Measurements from ENCODE around the gene GLT8D1. TPM values are rescaled to one million over a fixed set of nuclear protein-coding genes. Genes with fewer than 3 reads are reported as not detected.

The GLT8D1 gene
- total RNA-seq, 3 donors from 2014 or later (not counting 1 experiment from before 2014, with no cell fraction given), result 31.1 to 39.4 (median 38.2) TPM

- Mint-ChIP-seq H3K4me3 (no peak overlapping the region), H3K27me3 (ENCODE audit: low read depth in 2 of 2) (no peaks in the 10 kb centered on the region), H3K9me3 (no peaks in the 10 kb centered on the region), H3K36me3 (peaks cover 47% of the 10 kb centered on the region), H3K4me1 (peaks cover 16 to 19% of the 10 kb centered on the region in 2 donors), H3K27ac (peak overlapping the region; percentile 41 to 48)
- H3K27ac ChIP-seq (ENCODE audit: low read length), result no peak overlapping the region
- no peaks in the 10 kb centered on the region for H3K9me3 ChIP-seq (ENCODE audit: control insufficient read depth, insufficient read depth, low read length)
- peaks cover 80% of the 10 kb centered on the region for H3K36me3 ChIP-seq (ENCODE audit: control insufficient read depth, insufficient read depth, low read length)
- intact Hi-C loops (cut with micrococcal nuclease), result no loop called here
- WGBS (ENCODE audit: insufficient coverage), result 98% methylated on average over 2 of the region's 2 CpGs
- DNase-seq (no peak), ATAC-seq (no peak)
- H3K4me3 ChIP-seq (ENCODE audit: low read length), result no peak overlapping the region
- TF ChIP-seq, protein P1, sequence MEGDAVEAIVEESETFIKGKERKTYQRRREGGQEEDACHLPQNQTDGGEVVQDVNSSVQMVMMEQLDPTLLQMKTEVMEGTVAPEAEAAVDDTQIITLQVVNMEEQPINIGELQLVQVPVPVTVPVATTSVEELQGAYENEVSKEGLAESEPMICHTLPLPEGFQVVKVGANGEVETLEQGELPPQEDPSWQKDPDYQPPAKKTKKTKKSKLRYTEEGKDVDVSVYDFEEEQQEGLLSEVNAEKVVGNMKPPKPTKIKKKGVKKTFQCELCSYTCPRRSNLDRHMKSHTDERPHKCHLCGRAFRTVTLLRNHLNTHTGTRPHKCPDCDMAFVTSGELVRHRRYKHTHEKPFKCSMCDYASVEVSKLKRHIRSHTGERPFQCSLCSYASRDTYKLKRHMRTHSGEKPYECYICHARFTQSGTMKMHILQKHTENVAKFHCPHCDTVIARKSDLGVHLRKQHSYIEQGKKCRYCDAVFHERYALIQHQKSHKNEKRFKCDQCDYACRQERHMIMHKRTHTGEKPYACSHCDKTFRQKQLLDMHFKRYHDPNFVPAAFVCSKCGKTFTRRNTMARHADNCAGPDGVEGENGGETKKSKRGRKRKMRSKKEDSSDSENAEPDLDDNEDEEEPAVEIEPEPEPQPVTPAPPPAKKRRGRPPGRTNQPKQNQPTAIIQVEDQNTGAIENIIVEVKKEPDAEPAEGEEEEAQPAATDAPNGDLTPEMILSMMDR (IDR thresholded peaks at IDR 0.05), result no peak
- H3K27me3 ChIP-seq (ENCODE audit: control insufficient read depth, insufficient read depth, low read length), result no peaks in the 10 kb centered on the region
- H3K4me1 ChIP-seq (ENCODE audit: control insufficient read depth, insufficient read depth, low read length), result peaks cover 7% of the 10 kb centered on the region
Measured at GRCh38 chr3:52690560-52690959, 15.0 kb downstream of the GLT8D1 start.

DNA sequence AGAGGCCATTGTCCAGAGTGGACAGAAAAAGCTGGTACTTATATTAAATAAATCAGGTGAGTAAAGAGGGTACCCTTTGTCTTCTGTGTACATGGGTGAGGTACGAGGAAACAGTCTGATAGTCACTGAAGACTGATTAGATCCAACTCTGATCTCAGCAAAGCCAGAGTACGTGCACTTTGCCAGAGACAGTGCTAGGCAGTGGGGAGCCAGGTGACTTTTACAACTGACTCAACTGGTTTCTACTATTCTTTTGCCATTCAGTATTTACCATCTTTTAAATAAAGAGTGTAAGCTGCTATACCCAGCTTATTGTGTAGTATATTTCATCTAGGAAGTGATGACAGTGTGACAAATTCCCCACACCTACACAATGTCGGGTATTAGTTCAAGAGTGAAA, 16.4 kb downstream of the GLT8D1 start:
- H3K9me3 ChIP-seq (ENCODE audit: control insufficient read depth, insufficient read depth, low read length), result no peaks in the 10 kb centered on the region
- no peaks in the 10 kb centered on the region for H3K27me3 Mint-ChIP-seq (ENCODE audit: low read depth in 2 of 2)
- DNase-seq, result no peak
- H3K4me1 Mint-ChIP-seq, result peaks cover 23 to 30% of the 10 kb centered on the region in 2 donors
- no peaks in the 10 kb centered on the region for H3K27me3 ChIP-seq (ENCODE audit: control insufficient read depth, insufficient read depth, low read length)
- peaks cover 37% of the 10 kb centered on the region for H3K36me3 Mint-ChIP-seq
- no peaks in the 10 kb centered on the region for H3K9me3 Mint-ChIP-seq
- TF ChIP-seq, protein P1 (IDR thresholded peaks at IDR 0.05), result no peak
- peak overlapping the region; percentile 24 to 65 for H3K27ac Mint-ChIP-seq
- intact Hi-C loops (cut with micrococcal nuclease), result no loop called here
- no peak overlapping the region for H3K27ac ChIP-seq (ENCODE audit: low read length)
- no peak overlapping the region for H3K4me3 ChIP-seq (ENCODE audit: low read length)
- peaks cover 66% of the 10 kb centered on the region for H3K36me3 ChIP-seq (ENCODE audit: control insufficient read depth, insufficient read depth, low read length)
- 95% methylated on average over 2 of the region's 3 CpGs for WGBS (ENCODE audit: insufficient coverage)
- H3K4me3 Mint-ChIP-seq, result no peak overlapping the region
- peaks cover 7% of the 10 kb centered on the region for H3K4me1 ChIP-seq (ENCODE audit: control insufficient read depth, insufficient read depth, low read length)
- ATAC-seq, result no peak

- Mint-ChIP-seq H3K27ac (peak overlapping the region; percentile 24 to 65), H3K36me3 (peaks cover 29% of the 10 kb centered on the region), H3K4me1 (peaks cover 18 to 24% of the 10 kb centered on the region in 2 donors), H3K9me3 (no peaks in the 10 kb centered on the region), H3K4me3 (no peak overlapping the region), H3K27me3 (ENCODE audit: low read depth in 2 of 2) (no peaks in the 10 kb centered on the region)
- TF ChIP-seq, protein P1 (IDR thresholded peaks at IDR 0.05), result no peak
- Histone ChIP-seq H3K9me3 (ENCODE audit: control insufficient read depth, insufficient read depth, low read length) (no peaks in the 10 kb centered on the region), H3K4me3 (ENCODE audit: low read length) (no peak overlapping the region), H3K36me3 (ENCODE audit: control insufficient read depth, insufficient read depth, low read length) (peaks cover 58% of the 10 kb centered on the region), H3K27me3 (ENCODE audit: control insufficient read depth, insufficient read depth, low read length) (no peaks in the 10 kb centered on the region), H3K27ac (ENCODE audit: low read length) (no peak overlapping the region), H3K4me1 (ENCODE audit: control insufficient read depth, insufficient read depth, low read length) (peaks cover 10% of the 10 kb centered on the region)
- ATAC-seq, result no peak
- intact Hi-C loops (cut with micrococcal nuclease), result no loop called here
- WGBS (ENCODE audit: insufficient coverage), result 88% methylated on average over 6 of the region's 6 CpGs
- no peak for DNase-seq
Measured at GRCh38 chr3:52688266-52688665, 17.3 kb downstream of the GLT8D1 start.

Measured in natural killer cell (primary cell).